ENCODE data around the gene DSN1. TPM values are rescaled to one million over a fixed set of nuclear protein-coding genes. Genes with fewer than 3 reads are reported as not detected.

Gene DSN1
- 10 to 100 TPM; 33.5 to 35.3 TPM for total RNA-seq

- H3K27ac Mint-ChIP-seq, result peak within 1 kb of the TSS; percentile 95
- peaks cover 7% of the 10 kb centered on the region for H3K36me3 Mint-ChIP-seq (ENCODE audit: low read depth)
- DNase-seq, result peak; percentile 98
- peaks cover 44% of the 10 kb centered on the region for H3K4me1 Mint-ChIP-seq
- no peaks in the 10 kb centered on the region for H3K9me3 Mint-ChIP-seq
- POLR2A ChIA-PET, result no interaction called here
- CTCF ChIA-PET, result interaction anchor here (0.7 to 2.4 kb wide), 23 partner anchors 9 to 404 kb away, joined by 3 to 16 read pairs (median 3); partner anchors contain the start of genes NDRG3, RAB5IF and TGIF2
- peak within 1 kb of the TSS; percentile 88 for H3K4me3 Mint-ChIP-seq
- H3K27me3 Mint-ChIP-seq, result no peaks in the 10 kb centered on the region
Observed at GRCh38 chr20:36773597-36774390, at the start of gene DSN1. Gene DSN1 (minus strand): TSS chr20:36773763. CDS start chr20:36771458, 2,305 bp downstream.

- ChIA-PET CTCF (no interaction called here), POLR2A (no interaction called here)
- Mint-ChIP-seq H3K4me1 (peaks cover 14% of the 10 kb centered on the region), H3K36me3 (ENCODE audit: low read depth) (no peaks in the 10 kb centered on the region), H3K27me3 (peaks cover 3% of the 10 kb centered on the region), H3K9me3 (no peaks in the 10 kb centered on the region), H3K27ac (no peak overlapping the region), H3K4me3 (no peak overlapping the region)
- DNase-seq, result no peak
Observed at GRCh38 chr20:36823121-36823520, 49.6 kb upstream of the DSN1 start.

GRCh38 chr20:36821964-36822437 is 48.4 kb upstream of the DSN1 start:
- peaks cover 5% of the 10 kb centered on the region for H3K4me1 Mint-ChIP-seq
- no peak overlapping the region for H3K4me3 Mint-ChIP-seq
- H3K27me3 Mint-ChIP-seq, result peaks cover 3% of the 10 kb centered on the region
- POLR2A ChIA-PET, result no interaction called here
- H3K9me3 Mint-ChIP-seq, result no peaks in the 10 kb centered on the region
- DNase-seq, result no peak
- CTCF ChIA-PET, result no interaction called here
- H3K27ac Mint-ChIP-seq, result no peak overlapping the region
- no peaks in the 10 kb centered on the region for H3K36me3 Mint-ChIP-seq (ENCODE audit: low read depth)

- no peak for DNase-seq
- H3K4me3 Mint-ChIP-seq, result no peak overlapping the region
- H3K4me1 Mint-ChIP-seq, result no peaks in the 10 kb centered on the region
- ChIA-PET POLR2A (no interaction called here), CTCF (no interaction called here)
- no peaks in the 10 kb centered on the region for H3K36me3 Mint-ChIP-seq (ENCODE audit: low read depth)
- peaks cover 3% of the 10 kb centered on the region for H3K27me3 Mint-ChIP-seq
- H3K27ac Mint-ChIP-seq, result no peak overlapping the region
- no peaks in the 10 kb centered on the region for H3K9me3 Mint-ChIP-seq
Observed at GRCh38 chr20:36820928-36821327, 47.4 kb upstream of the DSN1 start.

GRCh38 chr20:36820073-36820472 is 46.5 kb upstream of the DSN1 start:
- H3K27ac Mint-ChIP-seq, result no peak overlapping the region
- no peak overlapping the region for H3K4me3 Mint-ChIP-seq
- POLR2A ChIA-PET, result no interaction called here
- DNase-seq, result no peak
- peaks cover 3% of the 10 kb centered on the region for H3K27me3 Mint-ChIP-seq
- CTCF ChIA-PET, result interaction anchor here (0.6 to 2.9 kb wide), 3 partner anchors 12 to 48 kb away, joined by 3 to 17 read pairs (median 4); no protein-coding TSS in a partner anchor
- no peaks in the 10 kb centered on the region for H3K36me3 Mint-ChIP-seq (ENCODE audit: low read depth)
- no peaks in the 10 kb centered on the region for H3K9me3 Mint-ChIP-seq
- H3K4me1 Mint-ChIP-seq, result no peaks in the 10 kb centered on the region

GRCh38 chr20:36819659-36820058 is 46.1 kb upstream of the DSN1 start:
- ChIA-PET CTCF (interaction anchor here (0.6 to 2.9 kb wide), 3 partner anchors 11 to 48 kb away, joined by 3 to 17 read pairs (median 4); no protein-coding TSS in a partner anchor), POLR2A (no interaction called here)
- Mint-ChIP-seq H3K27ac (no peak overlapping the region), H3K9me3 (no peaks in the 10 kb centered on the region), H3K27me3 (peaks cover 3% of the 10 kb centered on the region), H3K4me1 (no peaks in the 10 kb centered on the region), H3K36me3 (ENCODE audit: low read depth) (no peaks in the 10 kb centered on the region), H3K4me3 (no peak overlapping the region)
- DNase-seq, result no peak

GRCh38 chr20:36818861-36819260 is 45.3 kb upstream of the DSN1 start:
- POLR2A ChIA-PET, result interaction anchor here (0.6 kb wide), 1 partner anchor 108 kb away, joined by 3 read pairs; no protein-coding TSS in a partner anchor

GRCh38 chr20:36818185-36818584 is 44.6 kb upstream of the DSN1 start:
- CTCF ChIA-PET, result interaction anchor here (0.6 to 2.9 kb wide), 4 partner anchors 10 to 44 kb away, joined by 3 to 17 read pairs (median 6); partner anchors contain the start of gene DSN1
- POLR2A ChIA-PET, result interaction anchor here (0.6 kb wide), 1 partner anchor 107 kb away, joined by 3 read pairs; no protein-coding TSS in a partner anchor
- Mint-ChIP-seq H3K9me3 (no peaks in the 10 kb centered on the region), H3K27me3 (peaks cover 3% of the 10 kb centered on the region), H3K4me1 (no peaks in the 10 kb centered on the region), H3K36me3 (ENCODE audit: low read depth) (no peaks in the 10 kb centered on the region), H3K4me3 (no peak overlapping the region), H3K27ac (no peak overlapping the region)
- DNase-seq, result no peak

More at GRCh38 chr20:36818861-36819260, 45.3 kb upstream of the DSN1 start:
- CTCF ChIA-PET, result interaction anchor here (0.6 to 2.9 kb wide), 4 partner anchors 10 to 45 kb away, joined by 3 to 17 read pairs (median 5); partner anchors contain the start of gene DSN1
- no peak for DNase-seq
- H3K27ac Mint-ChIP-seq, result no peak overlapping the region
- H3K4me1 Mint-ChIP-seq, result no peaks in the 10 kb centered on the region
- H3K36me3 Mint-ChIP-seq (ENCODE audit: low read depth), result no peaks in the 10 kb centered on the region
- H3K4me3 Mint-ChIP-seq, result no peak overlapping the region
- no peaks in the 10 kb centered on the region for H3K9me3 Mint-ChIP-seq
- peaks cover 3% of the 10 kb centered on the region for H3K27me3 Mint-ChIP-seq

GRCh38 chr20:36817496-36817895 is 43.9 kb upstream of the DSN1 start:
- Mint-ChIP-seq H3K27ac (no peak overlapping the region), H3K27me3 (peaks cover 3% of the 10 kb centered on the region), H3K36me3 (ENCODE audit: low read depth) (no peaks in the 10 kb centered on the region), H3K4me3 (no peak overlapping the region), H3K9me3 (no peaks in the 10 kb centered on the region), H3K4me1 (no peaks in the 10 kb centered on the region)
- DNase-seq, result no peak
- ChIA-PET POLR2A (no interaction called here), CTCF (interaction anchor here (0.6 to 2.9 kb wide), 6 partner anchors 8 to 378 kb away, joined by 3 to 17 read pairs (median 5); no protein-coding TSS in a partner anchor)

GRCh38 chr20:36815454-36816091 is 42.0 kb upstream of the DSN1 start:
- Mint-ChIP-seq H3K4me3 (no peak overlapping the region), H3K36me3 (ENCODE audit: low read depth) (no peaks in the 10 kb centered on the region), H3K27ac (no peak overlapping the region), H3K27me3 (peaks cover 3% of the 10 kb centered on the region), H3K4me1 (no peaks in the 10 kb centered on the region), H3K9me3 (no peaks in the 10 kb centered on the region)
- CTCF ChIA-PET, result interaction anchor here (0.6 to 2.4 kb wide), 3 partner anchors 16 to 27 kb away, joined by 4 to 14 read pairs (median 5); no protein-coding TSS in a partner anchor
- POLR2A ChIA-PET, result no interaction called here
- DNase-seq, result no peak

- ChIA-PET POLR2A (no interaction called here), CTCF (interaction anchor here (0.5 to 0.6 kb wide), 2 partner anchors 36 to 155 kb away, joined by 3 to 4 read pairs; no protein-coding TSS in a partner anchor)
- Mint-ChIP-seq H3K27me3 (no peaks in the 10 kb centered on the region), H3K4me1 (peaks cover 4% of the 10 kb centered on the region), H3K36me3 (ENCODE audit: low read depth) (peaks cover 3% of the 10 kb centered on the region), H3K4me3 (no peak overlapping the region), H3K27ac (no peak overlapping the region), H3K9me3 (no peaks in the 10 kb centered on the region)
- no peak for DNase-seq
Observed at GRCh38 chr20:36812594-36813463, 39.3 kb upstream of the DSN1 start.

Measured in activated CD4-positive, alpha-beta T cell treated with anti-CD3 and anti-CD28 coated beads, Interleukin-2, amount 10 ng/mL, durations not matched to agents 7 days and 5 days (primary cell).